Heart left ventricle (tissue), 16 donors: Measurements from ENCODE around the gene GALNT14. TPM values are rescaled to one million over a fixed set of nuclear protein-coding genes. Genes with fewer than 3 reads are reported as not detected.

Experiments used
- ATAC-seq, 4 donors: fragments of 200-7000 bp; cut with Tn5 transposase; one replicate each; pipeline ENCODE4 v1.9.1; 2020 to 2022; ENCODE audit warnings: moderate library complexity in 4 of 4, mild to moderate bottlenecking in 3 of 4, moderate number of reproducible peaks in 1 of 4
- DNase-seq, 5 donors: peaks; one replicate each; pipeline ENCODE4 v3.0.0-alpha.2; 2020
- H3K27ac ChIP-seq, 12 donors: fragments of 200-600 bp; sonication (generic) in 4 of 12; one replicate each; pipeline versions ENCODE4 v1.5.0 to v1.8.0; 2016 to 2022; ENCODE audit warnings: mild to moderate bottlenecking in 2 of 12
- H3K27me3 ChIP-seq, 9 donors: fragments of 200-600 bp; sonication (generic) in 2 of 9; one replicate each; pipeline versions ENCODE4 v1.5.1 to v1.8.0; 2016 to 2022; ENCODE audit warnings: mild to moderate bottlenecking in 3 of 9
- H3K36me3 ChIP-seq, 9 donors: fragments of 200-600 bp; sonication (generic) in 2 of 9; one replicate each; pipeline versions ENCODE4 v1.5.0 to v1.8.0; 2018 to 2022; ENCODE audit warnings: mild to moderate bottlenecking in 2 of 9
- H3K4me1 ChIP-seq, 12 donors: fragments of 200-600 bp; sonication (generic) in 4 of 12; one replicate each; pipeline versions ENCODE4 v1.5.0 to v1.8.0; 2016 to 2022; ENCODE audit warnings: mild to moderate bottlenecking in 3 of 12
- H3K4me3 ChIP-seq, 12 donors: fragments of 200-600 bp; sonication (generic) in 4 of 12; one replicate each; pipeline versions ENCODE4 v1.5.0 to v1.8.0; 2017 to 2022; ENCODE audit warnings: mild to moderate bottlenecking in 9 of 12, moderate library complexity in 4 of 12
- H3K9me3 ChIP-seq, 12 donors: fragments of 200-600 bp; sonication (generic) in 4 of 12; one replicate each; pipeline versions ENCODE4 v1.5.0 to v1.8.0; 2016 to 2022; ENCODE audit warnings: mild to moderate bottlenecking in 1 of 12
- CTCF ChIP-seq, 12 donors: fragments of 200-600 bp; sonication (generic) in 4 of 12; IDR thresholded peaks; one replicate each; pipeline versions ENCODE4 v1.5.0 to v1.8.0; 2018 to 2022; ENCODE audit warnings: antibody characterized with exemption in 12 of 12, mild to moderate bottlenecking in 5 of 12
- POLR2A ChIP-seq, 2 donors: fragments of 450-650 bp; IDR thresholded peaks; one replicate each; pipeline ENCODE4 v1.6.1; 2017; ENCODE audit warnings: antibody characterized with exemption in 2 of 2, mild to moderate bottlenecking in 2 of 2, moderate library complexity in 2 of 2
- WGBS, 4 donors: extraction: QIAGEN DNeasy Blood & Tissue Kit in 2 of 4; methylation state at CpG; one replicate each; pipeline versions ENCODE4 v1.1.5 to v1.1.7; 2013 to 2018; 5-methylcytosine and 5-hydroxymethylcytosine counted together
- intact Hi-C, 10 donors: fragments of 100-400 bp; cut with DNase I; formaldehyde crosslinking; loops; one replicate each; pipeline versions ENCODE4 v1.11.1 to v1.14.2; 2022
- polyA plus RNA-seq, 2 donors: library from polyadenylated mRNA; stranded (reverse); fragments of 200-250 nt; gene quantifications; one replicate each; pipeline ENCODE4 v1.2.3, GENCODE V29; 2013
- total RNA-seq, 9 donors: library from RNA; depleted of rRNA in 2 of 9; stranded (reverse); fragments of >200 nt in 2 of 9; fragmentation: NEBNext Ultra II Directional in 3 of 9; extraction: Animal tissue kit (Norgen Biotek cat#: 25700) in 3 of 9; gene quantifications; one replicate each; pipeline versions ENCODE4 v1.1.0 to v1.2.4, GENCODE V29; 2016 to 2023
- donor health status: ischemic (EF 13 %, LVEDD 7.1; RV severe dilation, severe dysfunction).
- donor health status: healthy with polysubstance abuse.
- donor health status: DM: no; HTN: yes; CAD: no.
- donor health status: DM: no; HTN: no; CAD: no.
- donor health status: ischemic (EF 25% LVEDD 6.9; RV normal size, moderate dysfunction).
- donor health status: ischemic (EF 25% LVEDD 5.7; RV mildly dilated, moderate dysfunction).
- donor health status: healthy.
- donor health status: DM: yes; HTN: yes; CAD: no.
- donor health status: ischemic (EF 35%, LVEDD 5.7; RV mildly dilated, moderate dysfunction).
- donor health status: nonischemic (EF 11% LVEDD 7.7; RV severe dilation, severe dysfunction).
- donor health status: DM: yes; HTN: yes; CAD: no.
- donor health status: PGD.
- donor health status: ischemic (EF 29% LVEDD 5.4; RV normal size, mild dysfunction).
- donor health status: nonischemic (EF 23%, LVEDD 6.1; RV moderate dilation, normal function).

Gene GALNT14
- total and polyA plus RNA-seq, 11 donors = 0.29 to 2.4 (median 1.0) TPM; not detected in 2

GRCh38 chr2:31089645-31090044 is 48.6 kb downstream of the GALNT14 start:
- ATAC-seq (no peak), DNase-seq (no peak)
- intact Hi-C loops = no loop called here
- Histone ChIP-seq H3K4me3 (no peak overlapping the region), H3K27me3 (no peaks in the 10 kb centered on the region), H3K9me3 (no peaks in the 10 kb centered on the region), H3K4me1 (no peaks in the 10 kb centered on the region), H3K27ac (no peak overlapping the region), H3K36me3 (no peaks in the 10 kb centered on the region)
- 75 to 85% (median 81%) methylated on average over 2 of the region's 2 CpGs for WGBS, 4 donors
- TF ChIP-seq CTCF (IDR thresholded peaks at IDR 0.05) = no peak
- TF ChIP-seq POLR2A (IDR thresholded peaks at IDR 0.05) = no peak

- TF ChIP-seq CTCF (IDR thresholded peaks at IDR 0.05) (no peak), POLR2A (IDR thresholded peaks at IDR 0.05) (no peak)
- intact Hi-C loops = no loop called here
- H3K4me1 ChIP-seq = no peaks in the 10 kb centered on the region
- H3K27ac ChIP-seq = no peak overlapping the region
- DNase-seq = no peak
- no peak overlapping the region for H3K4me3 ChIP-seq
- H3K27me3 ChIP-seq = no peaks in the 10 kb centered on the region
- no peak for ATAC-seq
- WGBS, 4 donors = 68 to 80% (median 78%) methylated on average over 6 of the region's 6 CpGs
- no peaks in the 10 kb centered on the region for H3K9me3 ChIP-seq
- no peaks in the 10 kb centered on the region for H3K36me3 ChIP-seq
Observed at GRCh38 chr2:31088504-31089195, 49.6 kb downstream of the GALNT14 start.

- Histone ChIP-seq H3K9me3 (no peaks in the 10 kb centered on the region), H3K4me1 (no peaks in the 10 kb centered on the region), H3K27ac (no peak overlapping the region), H3K27me3 (no peaks in the 10 kb centered on the region), H3K4me3 (no peak overlapping the region), H3K36me3 (no peaks in the 10 kb centered on the region)
- intact Hi-C loops = no loop called here
- ATAC-seq (no peak), DNase-seq (no peak)
- TF ChIP-seq POLR2A (IDR thresholded peaks at IDR 0.05) = no peak
- no peak for TF ChIP-seq CTCF (IDR thresholded peaks at IDR 0.05)
- WGBS, 4 donors = 72 to 78% (median 74%) methylated on average over 3 of the region's 3 CpGs
Observed at GRCh38 chr2:31087491-31087890, 50.7 kb downstream of the GALNT14 start.

- H3K4me3 ChIP-seq = no peak overlapping the region
- WGBS, 4 donors = 84 to 91% (median 90%) methylated on average over 4 of the region's 4 CpGs
- H3K9me3 ChIP-seq = no peaks in the 10 kb centered on the region
- TF ChIP-seq POLR2A (IDR thresholded peaks at IDR 0.05) (no peak), CTCF (IDR thresholded peaks at IDR 0.05) (no peak)
- H3K4me1 ChIP-seq = peaks cover 0 to 8% (median 0%) of the 10 kb centered on the region in 12 donors
- ATAC-seq (no peak), DNase-seq (no peak)
- H3K36me3 ChIP-seq = no peaks in the 10 kb centered on the region
- no peak overlapping the region for H3K27ac ChIP-seq
- no peaks in the 10 kb centered on the region for H3K27me3 ChIP-seq
- intact Hi-C loops = no loop called here
Observed at GRCh38 chr2:31086590-31086989, 51.6 kb downstream of the GALNT14 start.
